HepG2 (cell line): ENCODE data around the gene EIF4A3. TPM values are rescaled to one million over a fixed set of nuclear protein-coding genes. Genes with fewer than 3 reads are reported as not detected.
A peak's percentile ranks its signal among the peaks of the same experiment; 100 is the strongest.

Experiments
- CAMTA2 ChIP-seq: sonication (generic); formaldehyde crosslinking; IDR thresholded peaks from 2 replicates; pipeline ENCODE4 v1.4.0; 2020; ENCODE audit warnings: mild to moderate bottlenecking, missing genetic modification reagents, borderline replicate concordance
- HES4 ChIP-seq: sonication (generic); formaldehyde crosslinking; IDR thresholded peaks from 2 replicates; pipeline ENCODE4 v1.9.0; 2021; ENCODE audit warnings: mild to moderate bottlenecking, missing genetic modification reagents, borderline replicate concordance
- IRF1 ChIP-seq: sonication (generic); formaldehyde crosslinking; IDR thresholded peaks from 2 replicates; pipeline ENCODE4 v1.4.0; 2020; ENCODE audit warnings: low read depth, mild to moderate bottlenecking, missing genetic modification reagents
- KLF12 ChIP-seq: sonication (generic); formaldehyde crosslinking; IDR thresholded peaks from 2 replicates; pipeline ENCODE4 v1.4.0; 2020; ENCODE audit warnings: missing genetic modification reagents, borderline replicate concordance
- KLF13 ChIP-seq: sonication (generic); formaldehyde crosslinking; IDR thresholded peaks from 2 replicates; pipeline ENCODE4 v1.4.0; 2020; ENCODE audit warnings: mild to moderate bottlenecking, missing genetic modification reagents
- MIER2 ChIP-seq: IDR thresholded peaks from 2 replicates; pipeline ENCODE4 v1.6.1; 2016; ENCODE audit warnings: missing biosample characterization, missing genetic modification reagents
- MLX ChIP-seq: IDR thresholded peaks from 2 replicates; pipeline ENCODE4 v1.6.1; 2016
- RFX1 ChIP-seq: fragments of 450-650 bp; IDR thresholded peaks from 2 replicates; pipeline ENCODE4 v1.6.1; 2017
- SIX1 ChIP-seq: sonication (generic); formaldehyde crosslinking; IDR thresholded peaks from 2 replicates; pipeline ENCODE4 v1.4.0; 2020; ENCODE audit warnings: missing genetic modification reagents, borderline replicate concordance
- SRSF1 ChIP-seq: fragments of 200-400 bp; formaldehyde crosslinking; optimal IDR thresholded peaks from 2 replicates; pipeline ENCODE3; 2017; ENCODE audit warnings: mild to moderate bottlenecking, low read depth, low read length, moderate library complexity
- TBX2 ChIP-seq: sonication (generic); formaldehyde crosslinking; IDR thresholded peaks from 2 replicates; pipeline ENCODE4 v1.5.0; 2020; ENCODE audit warnings: missing genetic modification reagents, mild to moderate bottlenecking, borderline replicate concordance
- THAP7 ChIP-seq: sonication (generic); formaldehyde crosslinking; IDR thresholded peaks from 2 replicates; pipeline ENCODE4 v1.8.1; 2023; ENCODE audit warnings: mild to moderate bottlenecking, missing genetic modification reagents
- TRAFD1 ChIP-seq: sonication (generic); formaldehyde crosslinking; IDR thresholded peaks from 2 replicates; pipeline ENCODE4 v1.5.1; 2020; ENCODE audit warnings: missing genetic modification reagents, mild to moderate bottlenecking, borderline replicate concordance
- ZC3H4 ChIP-seq: sonication (generic); formaldehyde crosslinking; IDR thresholded peaks from 2 replicates; pipeline ENCODE4 v1.4.0; 2020; ENCODE audit warnings: missing genetic modification reagents, borderline replicate concordance
- ZNF318 ChIP-seq: sonication (generic); formaldehyde crosslinking; IDR thresholded peaks from 2 replicates; pipeline ENCODE4 v1.4.0; 2020; ENCODE audit warnings: mild to moderate bottlenecking, missing genetic modification reagents
- ZNF441 ChIP-seq: sonication (generic); formaldehyde crosslinking; IDR thresholded peaks from 2 replicates; pipeline ENCODE4 v1.7.0; 2021; ENCODE audit warnings: missing genetic modification reagents, borderline replicate concordance
- polyA plus RNA-seq, 8 experiments: library from polyadenylated mRNA; depleted of rRNA in 3 of 8; stranded (reverse) in 7 of 8; unstranded in 1 of 8; fragments of >200 nt; fragmentation: Illumina TruSeq in 4 of 8; extraction: Trizol in 4 of 8; gene quantifications; 2 replicates each; pipeline versions ENCODE4 v1.2.1 to v1.2.3, GENCODE V29; 2011 to 2016; ENCODE audit warnings: low read depth in 4 of 8, missing spikeins in 1 of 8, mixed read lengths in 1 of 8; ENCODE audit not compliant: insufficient read depth in 1 of 8
- total RNA-seq, 5 experiments: library from RNA; depleted of rRNA; stranded (reverse); fragments of >200 nt; fragmentation: Illumina TruSeq; extraction: Trizol; gene quantifications; 2 replicates each; pipeline ENCODE4 v1.2.3, GENCODE V29; 2016; ENCODE audit warnings: low read depth in 1 of 5

The EIF4A3 gene
- total and polyA plus RNA-seq, 2 of the 13 experiments (the other 11 are each of a cell fraction or from before 2014, with no cell fraction given): 145 to 187 TPM

- TF ChIP-seq THAP7 (CRISPR knock-in tag) (no peak), IRF1 (CRISPR knock-in tag) (no peak), KLF12 (no peak), ZC3H4 (CRISPR knock-in tag) (no peak), TBX2 (CRISPR knock-in tag) (peak; percentile 83), KLF13 (CRISPR knock-in tag) (no peak), SRSF1 (no peak), MIER2 (CRISPR knock-in tag) (no peak), TRAFD1 (no peak), ZNF318 (CRISPR knock-in tag) (no peak), ZNF441 (CRISPR knock-in tag) (peak; percentile 26; the same call in 1 of the 2 replicates), RFX1 (no peak), SIX1 (no peak), MLX (CRISPR knock-in tag) (0 out of 2 replicates have a peak, but pooled peaks have one; percentile 2), CAMTA2 (CRISPR knock-in tag) (peak; percentile 1; the same call in 1 of the 2 replicates), HES4 (CRISPR knock-in tag) (peak; percentile 87)
These were observed 45.6 kb downstream of the EIF4A3 start, which contains the start of gene GAA (continued) for GRCh38 chr17:80101011-80101945.
